ENCODE results near the gene ROR1. TPM values are rescaled to one million over a fixed set of nuclear protein-coding genes. Genes with fewer than 3 reads are reported as not detected.

Gene ROR1
- total and polyA plus RNA-seq, 2 of the 13 experiments (the other 11 are each of a cell fraction or from before 2014, with no cell fraction given): 0.58 to 2.3 TPM

DNA sequence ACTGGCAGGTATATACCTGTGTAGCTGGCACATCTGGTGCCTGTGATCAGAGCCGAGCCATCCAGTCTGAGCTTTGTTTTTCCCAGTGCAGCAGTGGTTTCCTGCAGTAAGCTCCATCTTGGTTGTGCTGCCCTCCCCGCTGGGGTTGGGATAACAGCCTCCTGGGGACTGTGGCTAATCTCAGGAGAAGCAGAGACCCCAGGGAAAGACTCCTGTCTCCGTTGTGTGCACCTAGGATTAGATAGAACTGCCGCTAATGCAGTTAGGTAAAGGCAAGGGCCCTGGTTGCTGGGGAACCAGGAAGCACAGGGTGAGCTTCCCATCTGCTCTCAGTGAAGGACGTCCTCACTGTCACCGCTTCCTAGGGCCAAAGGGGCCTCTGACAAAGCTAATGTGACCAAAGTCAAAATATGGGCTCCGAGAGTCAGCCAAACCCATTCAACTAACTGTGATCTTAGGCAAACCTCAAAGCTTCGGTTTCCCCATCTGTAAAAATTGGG is 20.0 kb downstream of the ROR1 start:
- no peak overlapping the region for H3K27ac ChIP-seq (ENCODE audit: extremely low read length, insufficient read depth, low read length)
- no peak for TF ChIP-seq EHMT2 (IDR thresholded peaks at IDR 0.05; ENCODE audit: borderline replicate concordance, low read depth, low read length)
- TF ChIP-seq IKZF4 (CRISPR knock-in tag; IDR thresholded peaks at IDR 0.05; ENCODE audit: borderline replicate concordance, low read depth, not compliant biosample characterization): no peak
- TF ChIP-seq, protein P1, sequence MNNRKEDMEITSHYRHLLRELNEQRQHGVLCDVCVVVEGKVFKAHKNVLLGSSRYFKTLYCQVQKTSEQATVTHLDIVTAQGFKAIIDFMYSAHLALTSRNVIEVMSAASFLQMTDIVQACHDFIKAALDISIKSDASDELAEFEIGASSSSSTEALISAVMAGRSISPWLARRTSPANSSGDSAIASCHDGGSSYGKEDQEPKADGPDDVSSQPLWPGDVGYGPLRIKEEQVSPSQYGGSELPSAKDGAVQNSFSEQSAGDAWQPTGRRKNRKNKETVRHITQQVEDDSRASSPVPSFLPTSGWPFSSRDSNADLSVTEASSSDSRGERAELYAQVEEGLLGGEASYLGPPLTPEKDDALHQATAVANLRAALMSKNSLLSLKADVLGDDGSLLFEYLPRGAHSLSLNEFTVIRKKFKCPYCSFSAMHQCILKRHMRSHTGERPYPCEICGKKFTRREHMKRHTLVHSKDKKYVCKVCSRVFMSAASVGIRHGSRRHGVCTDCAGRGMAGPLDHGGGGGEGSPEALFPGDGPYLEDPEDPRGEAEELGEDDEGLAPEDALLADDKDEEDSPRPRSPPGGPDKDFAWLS (CRISPR knock-in tag; IDR thresholded peaks at IDR 0.05; ENCODE audit: borderline replicate concordance): no peak
- TF ChIP-seq ZNF3 (CRISPR knock-in tag; IDR thresholded peaks at IDR 0.05): no peak
- TF ChIP-seq AGO2 (optimal IDR thresholded peaks at IDR 0.05; ENCODE audit: low read depth, low read length): no peak
- TF ChIP-seq ZNF878 (CRISPR knock-in tag; IDR thresholded peaks at IDR 0.05): no peak
- in situ Hi-C loops (cut with HindIII; ENCODE audit: extremely low pct_ligation_motif_present, low pct_unique_long_range_greater_than_20kb) (no loop called here), intact Hi-C loops (cut with micrococcal nuclease; ENCODE audit: unreplicated experiment) (no loop called here)
- no peak overlapping the region for H3K4me3 ChIP-seq (replicated peaks in 1 of 3; ENCODE audit: insufficient read depth in 1 of 3, low read depth in 2 of 3, low read length in 3 of 3)
- FAIRE-seq: no peak
- H3K9me3 ChIP-seq (ENCODE audit: low read length): no peaks in the 10 kb centered on the region
- H3K4me1 ChIP-seq (ENCODE audit: insufficient read depth, low read length): peaks cover 13% of the 10 kb centered on the region
- H4K20me1 ChIP-seq (ENCODE audit: insufficient read depth, low read length): no peaks in the 10 kb centered on the region
- POLR2A ChIA-PET: no interaction called here
- no peaks in the 10 kb centered on the region for H3K27me3 ChIP-seq (ENCODE audit: control insufficient read depth in 1 of 2, insufficient read depth in 2 of 2, low read length in 2 of 2)
- CTCF ChIA-PET (ENCODE audit: low intra/inter-chr PET ratio, low total read pairs): no interaction called here
- no peak overlapping the region for H2AFZ ChIP-seq (ENCODE audit: low read length)
- no peak for DNase-seq (ENCODE audit: low spot score)
- H3K4me2 ChIP-seq (ENCODE audit: low read depth, low read length): no peak overlapping the region
- WGBS (ENCODE audit: low lambda C conversion rate): 55% methylated on average over 7 of the region's 8 CpGs
- no peaks in the 10 kb centered on the region for H3K36me3 ChIP-seq (replicated peaks in 1 of 2; ENCODE audit: control insufficient read depth in 1 of 2, insufficient read depth in 2 of 2, low read length in 2 of 2)
- H3K9ac ChIP-seq (ENCODE audit: insufficient read depth, low read depth, low read length): no peak overlapping the region
- BruUV-seq (replicated peaks): no TSS peak
- H3K79me2 ChIP-seq (ENCODE audit: insufficient read depth, low read length): no peaks in the 10 kb centered on the region
- no peak for ATAC-seq

DNA sequence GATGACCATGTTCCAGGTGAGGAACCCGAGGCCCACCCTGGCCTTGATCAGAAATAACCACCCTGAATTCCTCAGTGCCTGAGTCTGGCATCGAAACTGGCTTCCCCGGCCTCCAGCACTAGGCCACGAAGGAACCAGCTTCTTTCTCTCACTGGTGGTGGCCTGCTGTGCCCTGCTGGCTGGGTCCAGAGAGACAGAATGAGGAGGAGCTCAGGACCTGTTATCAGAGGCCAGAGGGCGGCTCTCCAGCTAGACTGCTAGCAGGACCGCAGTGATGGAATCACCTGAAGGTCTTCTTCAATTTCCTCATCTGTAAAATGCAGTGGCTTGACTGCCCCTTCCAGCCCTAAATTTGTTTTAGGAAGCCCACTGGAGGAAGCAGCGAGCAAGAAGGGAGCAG is 20.5 kb downstream of the ROR1 start:
- FAIRE-seq (no peak), ATAC-seq (no peak), DNase-seq (ENCODE audit: low spot score) (no peak)
- no peak overlapping the region for H3K4me3 ChIP-seq (replicated peaks in 1 of 3; ENCODE audit: insufficient read depth in 1 of 3, low read depth in 2 of 3, low read length in 3 of 3)
- 63% methylated on average over 2 of the region's 7 CpGs for WGBS (ENCODE audit: low lambda C conversion rate)
- no peak overlapping the region for H3K9ac ChIP-seq (ENCODE audit: insufficient read depth, low read depth, low read length)
- CTCF ChIA-PET (ENCODE audit: low intra/inter-chr PET ratio, low total read pairs): no interaction called here
- H3K4me1 ChIP-seq (ENCODE audit: insufficient read depth, low read length): peaks cover 13% of the 10 kb centered on the region
- in situ Hi-C loops (cut with HindIII; ENCODE audit: extremely low pct_ligation_motif_present, low pct_unique_long_range_greater_than_20kb): no loop called here
- no peaks in the 10 kb centered on the region for H3K79me2 ChIP-seq (ENCODE audit: insufficient read depth, low read length)
- H3K9me3 ChIP-seq (ENCODE audit: low read length): no peaks in the 10 kb centered on the region
- H3K27me3 ChIP-seq (ENCODE audit: control insufficient read depth in 1 of 2, insufficient read depth in 2 of 2, low read length in 2 of 2): no peaks in the 10 kb centered on the region
- H3K27ac ChIP-seq (ENCODE audit: extremely low read length, insufficient read depth, low read length): no peak overlapping the region
- no peaks in the 10 kb centered on the region for H4K20me1 ChIP-seq (ENCODE audit: insufficient read depth, low read length)
- no peaks in the 10 kb centered on the region for H3K36me3 ChIP-seq (replicated peaks in 1 of 2; ENCODE audit: control insufficient read depth in 1 of 2, insufficient read depth in 2 of 2, low read length in 2 of 2)
- BruUV-seq (replicated peaks): no TSS peak
- H3K4me2 ChIP-seq (ENCODE audit: low read depth, low read length): no peak overlapping the region
- intact Hi-C loops (cut with micrococcal nuclease; ENCODE audit: unreplicated experiment): no loop called here
- POLR2A ChIA-PET: no interaction called here
- H2AFZ ChIP-seq (ENCODE audit: low read length): no peak overlapping the region
- TF ChIP-seq, protein P2, sequence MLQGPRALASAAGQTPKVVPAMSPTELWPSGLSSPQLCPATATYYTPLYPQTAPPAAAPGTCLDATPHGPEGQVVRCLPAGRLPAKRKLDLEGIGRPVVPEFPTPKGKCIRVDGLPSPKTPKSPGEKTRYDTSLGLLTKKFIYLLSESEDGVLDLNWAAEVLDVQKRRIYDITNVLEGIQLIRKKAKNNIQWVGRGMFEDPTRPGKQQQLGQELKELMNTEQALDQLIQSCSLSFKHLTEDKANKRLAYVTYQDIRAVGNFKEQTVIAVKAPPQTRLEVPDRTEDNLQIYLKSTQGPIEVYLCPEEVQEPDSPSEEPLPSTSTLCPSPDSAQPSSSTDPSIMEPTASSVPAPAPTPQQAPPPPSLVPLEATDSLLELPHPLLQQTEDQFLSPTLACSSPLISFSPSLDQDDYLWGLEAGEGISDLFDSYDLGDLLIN (CRISPR knock-in tag; IDR thresholded peaks at IDR 0.05; ENCODE audit: borderline replicate concordance): no peak
- no peak for TF ChIP-seq FOXP1 (IDR thresholded peaks at IDR 0.05)
- no peak for TF ChIP-seq FOXP1 (CRISPR knock-in tag; IDR thresholded peaks at IDR 0.05)
- no peak for TF ChIP-seq NFKBIZ (CRISPR knock-in tag; IDR thresholded peaks at IDR 0.05)
- no peak for TF ChIP-seq SALL2 (CRISPR knock-in tag; IDR thresholded peaks at IDR 0.05)
- no peak for TF ChIP-seq TCF7 (IDR thresholded peaks at IDR 0.05; ENCODE audit: low read depth)
- TF ChIP-seq, protein P3, sequence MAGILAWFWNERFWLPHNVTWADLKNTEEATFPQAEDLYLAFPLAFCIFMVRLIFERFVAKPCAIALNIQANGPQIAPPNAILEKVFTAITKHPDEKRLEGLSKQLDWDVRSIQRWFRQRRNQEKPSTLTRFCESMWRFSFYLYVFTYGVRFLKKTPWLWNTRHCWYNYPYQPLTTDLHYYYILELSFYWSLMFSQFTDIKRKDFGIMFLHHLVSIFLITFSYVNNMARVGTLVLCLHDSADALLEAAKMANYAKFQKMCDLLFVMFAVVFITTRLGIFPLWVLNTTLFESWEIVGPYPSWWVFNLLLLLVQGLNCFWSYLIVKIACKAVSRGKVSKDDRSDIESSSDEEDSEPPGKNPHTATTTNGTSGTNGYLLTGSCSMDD (CRISPR knock-in tag; IDR thresholded peaks at IDR 0.05): no peak
- TF ChIP-seq ZC3H13 (CRISPR knock-in tag; IDR thresholded peaks at IDR 0.05): no peak
- no peak for TF ChIP-seq MIER2 (CRISPR knock-in tag; IDR thresholded peaks at IDR 0.05)

Data from HepG2 (cell line).